GM12878 (cell line): ENCODE measurements around the gene USP37. TPM values are rescaled to one million over a fixed set of nuclear protein-coding genes. Genes with fewer than 3 reads are reported as not detected.

Source experiments
- ATAC-seq: fragments of 200-7000 bp; cut with Tn5 transposase; 3 replicates; pipeline ENCODE4 v1.9.1; 2020; ENCODE audit warnings: mild to moderate bottlenecking, moderate library complexity
- BruUV-seq: library from RNA; stranded (reverse); fragments of 400-500 nt; replicated peaks from 2 replicates; lab custom pipeline; 2021; lab: Mats Ljungman, UMichigan
- CTCF ChIA-PET: fragments of 300-600 bp; sonication (Branson Sonifier 250); formaldehyde crosslinking; extraction: SDS; loops from one replicate; lab custom pipeline; 2021; ENCODE audit warnings: inconsistent platforms; lab: Yijun Ruan, JAX
- POLR2A ChIA-PET: fragments of 350-600 bp; formaldehyde crosslinking; extraction: SDS; loops from one replicate; lab custom pipeline; 2021; ENCODE audit warnings: inconsistent platforms; lab: Charles Lee
- RAD21 ChIA-PET: fragments of 300-600 bp; sonication (Branson Sonifier 250); formaldehyde crosslinking; loops from one replicate; lab custom pipeline; 2023; ENCODE audit warnings: antibody characterized with exemption; ENCODE audit not compliant: unreplicated experiment; lab: Charles Lee
- SMC1A ChIA-PET: fragments of 300-600 bp; sonication (Branson Sonifier 250); formaldehyde crosslinking; loops from one replicate; lab custom pipeline; 2023; ENCODE audit not compliant: unreplicated experiment, uncharacterized antibody; lab: Charles Lee
- DNase-seq: peaks from one replicate; pipeline ENCODE4 v3.0.0-alpha.2; 2011; ENCODE audit warnings: low read depth, low spot score
- FAIRE-seq: peaks from 3 replicates; lab custom pipeline; 2011; peaks lifted over from hg19 to GRCh38; lab: Jason Lieb, UNC
- H2AFZ ChIP-seq: 2 replicates; pipeline ENCODE4 v1.6.0; 2011; ENCODE audit warnings: low read depth, low read length, control low read depth; ENCODE audit not compliant: control insufficient read depth
- H3K27ac ChIP-seq: 2 replicates; pipeline ENCODE4 v1.5.1; 2011; ENCODE audit warnings: control low read depth; ENCODE audit not compliant: control insufficient read depth, insufficient read depth
- H3K27me3 ChIP-seq, 2 experiments: replicated peaks in 1 of 2; 2 replicates each; pipeline versions ENCODE4 v1.6.0 to v1.6.1; 2011; ENCODE audit warnings: low read length in 1 of 2; ENCODE audit not compliant: control insufficient read depth in 2 of 2, insufficient read depth in 2 of 2
- H3K36me3 ChIP-seq, 2 experiments: 2 replicates each; pipeline ENCODE4 v1.5.1; 2011; ENCODE audit warnings: low read length in 1 of 2; ENCODE audit not compliant: control insufficient read depth in 2 of 2, insufficient read depth in 2 of 2
- H3K4me1 ChIP-seq: 2 replicates; pipeline ENCODE4 v1.6.1; 2011; ENCODE audit warnings: mild to moderate bottlenecking, low read length, moderate library complexity, mixed read lengths; ENCODE audit not compliant: control insufficient read depth, insufficient read depth
- H3K4me2 ChIP-seq: 2 replicates; pipeline ENCODE4 v1.6.0; 2011; ENCODE audit warnings: control low read depth; ENCODE audit not compliant: control insufficient read depth, insufficient read depth
- H3K4me3 ChIP-seq: fragments of 200-600 bp; sonication (generic); 2 replicates; pipeline ENCODE4 v1.5.1; 2016
- H3K79me2 ChIP-seq: 2 replicates; pipeline ENCODE4 v1.6.0; 2011; ENCODE audit warnings: low read length; ENCODE audit not compliant: control insufficient read depth, insufficient read depth
- H3K9ac ChIP-seq: 2 replicates; pipeline ENCODE4 v1.8.0; 2011; ENCODE audit warnings: low read length, control low read depth, mixed read lengths; ENCODE audit not compliant: control insufficient read depth, insufficient read depth
- H3K9me3 ChIP-seq: replicated peaks from 3 replicates; pipeline ENCODE4 v1.5.1; 2011; ENCODE audit warnings: mild to moderate bottlenecking, low read length; ENCODE audit not compliant: control insufficient read depth, insufficient read depth
- H4K20me1 ChIP-seq: 2 replicates; pipeline ENCODE4 v1.6.0; 2011; ENCODE audit not compliant: control insufficient read depth, insufficient read depth
- FOXM1 ChIP-seq: IDR thresholded peaks from 2 replicates; pipeline ENCODE4 v1.6.1; 2012; ENCODE audit warnings: low read depth, mild to moderate bottlenecking, inconsistent platforms, low read length, moderate library complexity
- NR2C2 ChIP-seq: IDR thresholded peaks from 2 replicates; pipeline ENCODE4 v1.6.1; 2011; ENCODE audit warnings: borderline replicate concordance, low read depth; ENCODE audit not compliant: control insufficient read depth, insufficient read length
- POLR2A ChIP-seq: IDR thresholded peaks from 2 replicates; pipeline ENCODE4 v1.6.1; 2011; ENCODE audit warnings: low read depth, mild to moderate bottlenecking, low read length
- ZNF384 ChIP-seq: IDR thresholded peaks from 2 replicates; pipeline ENCODE4 v1.6.1; 2012; ENCODE audit warnings: low read depth, mild to moderate bottlenecking, low read length, improper control_type of control experiment, borderline replicate concordance
- WGBS: methylation state at CpG from one replicate; pipeline ENCODE4 v1.1.6; 2016; ENCODE audit warnings: low lambda C conversion rate; ENCODE audit not compliant: insufficient replicate concordance, insufficient coverage; ENCODE audit errors: missing lambda C conversion rate; 5-methylcytosine and 5-hydroxymethylcytosine counted together
- in situ Hi-C: fragments of 300-500 bp; cut with MboI; formaldehyde crosslinking; loops from 9 replicates; pipeline ENCODE4 v1.14.3; 2018; ENCODE audit warnings: mixed read lengths
- intact Hi-C: fragments of 100-400 bp; cut with micrococcal nuclease; formaldehyde crosslinking; loops from one replicate; pipeline ENCODE4 v1.14.2; 2022; ENCODE audit not compliant: unreplicated experiment
- polyA plus RNA-seq, 11 experiments: library from polyadenylated mRNA; depleted of rRNA in 4 of 11; unstranded in 6 of 11; stranded (reverse) in 5 of 11; fragments of >200 nt; fragmentation: Nextera tagmentation in 4 of 11; fragmentation: Illumina TruSeq in 1 of 11; extraction: Ambion mirVana in 4 of 11; extraction: Trizol in 1 of 11; gene quantifications; 1 replicate in 1 of 11; 2 replicates in 10 of 11; pipeline versions ENCODE4 v1.2.1 to v1.2.3, GENCODE V29; 2011 to 2016; ENCODE audit warnings: inconsistent platforms in 2 of 11, missing spikeins in 2 of 11, low read depth in 1 of 11
- total RNA-seq, 4 experiments: library from RNA; depleted of rRNA in 3 of 4; stranded (reverse); fragments of >200 nt in 3 of 4; fragmentation: Illumina TruSeq in 1 of 4; extraction: Trizol in 1 of 4; gene quantifications; 2 replicates each; pipeline versions ENCODE4 v1.2.1 to v1.2.3, GENCODE V29; 2013 to 2021
- TF ChIP-seq, protein P1 (sequence below): fragments of 450-650 bp; IDR thresholded peaks from 2 replicates; pipeline ENCODE4 v1.6.1; 2018; ENCODE audit warnings: borderline replicate concordance, mild to moderate bottlenecking; ENCODE audit not compliant: partially characterized antibody

USP37 gene
- total and polyA plus RNA-seq, 10 of the 15 experiments (the other 5 are each of a cell fraction or from before 2014, with no cell fraction given) = 2.8 to 16.0 (median 10.4) TPM

DNA sequence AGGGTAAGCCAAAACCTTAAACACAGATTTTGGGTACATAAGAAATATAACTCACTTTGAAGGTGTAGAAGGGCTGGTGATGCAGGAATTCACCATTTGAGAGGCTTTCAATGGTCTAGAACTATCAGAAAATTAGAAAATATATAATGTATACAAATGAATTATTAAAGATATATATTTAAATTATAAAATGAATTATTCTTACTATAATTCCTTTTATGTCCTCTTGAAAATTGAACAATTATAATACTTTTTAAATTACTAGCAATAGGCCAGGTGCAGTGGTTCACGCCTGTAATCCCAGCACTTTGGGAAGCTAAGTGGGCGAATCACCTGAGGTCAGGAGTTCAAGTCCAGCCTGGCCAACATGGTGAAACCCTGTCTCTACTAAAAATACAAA lies 88.6 kb downstream of the USP37 start:
- ChIA-PET POLR2A (no interaction called here), CTCF (interaction anchor here (0.9 to 1.5 kb wide), 2 partner anchors 12 to 14 kb away, joined by 3 read pairs; no protein-coding TSS in a partner anchor), RAD21 (no interaction called here), SMC1A (interaction anchor here (1.0 kb wide), 1 partner anchor 46 kb away, joined by 4 read pairs; no protein-coding TSS in a partner anchor)
- Histone ChIP-seq H3K9ac (no peak overlapping the region), H4K20me1 (no peaks in the 10 kb centered on the region), H3K4me3 (no peak overlapping the region), H3K4me2 (no peak overlapping the region), H3K27me3 (no peaks in the 10 kb centered on the region), H3K36me3 (peaks cover 0 to 18% of the 10 kb centered on the region in 2 experiments; a peak in 3 of 4 replicates), H3K4me1 (peaks cover 13% of the 10 kb centered on the region), H3K9me3 (no peaks in the 10 kb centered on the region), H2AFZ (no peak overlapping the region), H3K27ac (no peak overlapping the region), H3K79me2 (no peaks in the 10 kb centered on the region)
- FAIRE-seq (no peak), DNase-seq (no peak), ATAC-seq (no peak)
- in situ Hi-C loops = no loop called here
- intact Hi-C loops = no loop called here
- 94% methylated on average over 2 of the region's 2 CpGs for WGBS
- TF ChIP-seq NR2C2 (no peak), ZNF384 (no peak), FOXM1 (no peak), POLR2A (no peak)
- TF ChIP-seq, protein P1, sequence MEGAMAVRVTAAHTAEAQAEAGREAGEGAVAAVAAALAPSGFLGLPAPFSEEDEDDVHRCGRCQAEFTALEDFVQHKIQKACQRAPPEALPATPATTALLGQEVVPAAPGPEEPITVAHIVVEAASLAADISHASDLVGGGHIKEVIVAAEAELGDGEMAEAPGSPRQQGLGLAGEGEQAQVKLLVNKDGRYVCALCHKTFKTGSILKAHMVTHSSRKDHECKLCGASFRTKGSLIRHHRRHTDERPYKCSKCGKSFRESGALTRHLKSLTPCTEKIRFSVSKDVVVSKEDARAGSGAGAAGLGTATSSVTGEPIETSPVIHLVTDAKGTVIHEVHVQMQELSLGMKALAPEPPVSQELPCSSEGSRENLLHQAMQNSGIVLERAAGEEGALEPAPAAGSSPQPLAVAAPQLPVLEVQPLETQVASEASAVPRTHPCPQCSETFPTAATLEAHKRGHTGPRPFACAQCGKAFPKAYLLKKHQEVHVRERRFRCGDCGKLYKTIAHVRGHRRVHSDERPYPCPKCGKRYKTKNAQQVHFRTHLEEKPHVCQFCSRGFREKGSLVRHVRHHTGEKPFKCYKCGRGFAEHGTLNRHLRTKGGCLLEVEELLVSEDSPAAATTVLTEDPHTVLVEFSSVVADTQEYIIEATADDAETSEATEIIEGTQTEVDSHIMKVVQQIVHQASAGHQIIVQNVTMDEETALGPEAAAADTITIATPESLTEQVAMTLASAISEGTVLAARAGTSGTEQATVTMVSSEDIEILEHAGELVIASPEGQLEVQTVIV = no peak
- TF ChIP-seq, all 136 proteins: peak for 0
- BruUV-seq = no TSS peak
